Thyroid gland (tissue), 4 donors: ENCODE measurements around the gene GBP1.

Experiments used
- POLR2A ChIP-seq, 2 donors: fragments of 450-650 bp; IDR thresholded peaks; one replicate each; pipeline ENCODE4 v1.6.1; 2017; ENCODE audit warnings: antibody characterized with exemption in 2 of 2, mild to moderate bottlenecking in 2 of 2, moderate library complexity in 1 of 2
- TF ChIP-seq, protein P1 (sequence below), 6 experiments: fragments of 200-600 bp in 3 of 6; fragments of 450-650 bp in 3 of 6; sonication (generic) in 3 of 6; IDR thresholded peaks; one replicate each; pipeline ENCODE4 v1.5.1; 2016 to 2019; ENCODE audit warnings: antibody characterized with exemption in 6 of 6, mild to moderate bottlenecking in 2 of 6, inconsistent platforms in 1 of 6, moderate library complexity in 1 of 6

DNA sequence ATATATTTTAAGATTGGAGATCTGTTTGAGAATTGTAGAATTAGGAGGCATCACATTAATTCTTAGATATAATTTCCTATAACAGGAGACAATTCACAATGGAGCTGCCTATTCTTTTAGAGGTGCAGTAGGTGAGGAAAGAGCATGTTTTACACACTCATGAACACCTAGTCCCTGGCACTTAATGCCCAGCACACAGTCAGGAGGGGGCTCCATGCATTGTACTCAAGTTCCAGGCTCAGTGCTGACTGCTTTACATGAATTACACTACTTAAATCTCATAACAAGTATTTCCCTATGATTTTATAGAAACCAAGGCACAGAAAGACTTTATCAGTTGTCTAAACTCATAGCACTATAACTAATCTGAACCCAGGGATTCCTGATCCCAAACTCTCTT, 42.0 kb downstream of the GBP1 start:
- TF ChIP-seq, protein P1, sequence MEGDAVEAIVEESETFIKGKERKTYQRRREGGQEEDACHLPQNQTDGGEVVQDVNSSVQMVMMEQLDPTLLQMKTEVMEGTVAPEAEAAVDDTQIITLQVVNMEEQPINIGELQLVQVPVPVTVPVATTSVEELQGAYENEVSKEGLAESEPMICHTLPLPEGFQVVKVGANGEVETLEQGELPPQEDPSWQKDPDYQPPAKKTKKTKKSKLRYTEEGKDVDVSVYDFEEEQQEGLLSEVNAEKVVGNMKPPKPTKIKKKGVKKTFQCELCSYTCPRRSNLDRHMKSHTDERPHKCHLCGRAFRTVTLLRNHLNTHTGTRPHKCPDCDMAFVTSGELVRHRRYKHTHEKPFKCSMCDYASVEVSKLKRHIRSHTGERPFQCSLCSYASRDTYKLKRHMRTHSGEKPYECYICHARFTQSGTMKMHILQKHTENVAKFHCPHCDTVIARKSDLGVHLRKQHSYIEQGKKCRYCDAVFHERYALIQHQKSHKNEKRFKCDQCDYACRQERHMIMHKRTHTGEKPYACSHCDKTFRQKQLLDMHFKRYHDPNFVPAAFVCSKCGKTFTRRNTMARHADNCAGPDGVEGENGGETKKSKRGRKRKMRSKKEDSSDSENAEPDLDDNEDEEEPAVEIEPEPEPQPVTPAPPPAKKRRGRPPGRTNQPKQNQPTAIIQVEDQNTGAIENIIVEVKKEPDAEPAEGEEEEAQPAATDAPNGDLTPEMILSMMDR (IDR thresholded peaks at IDR 0.05), result no peak
- TF ChIP-seq POLR2A (IDR thresholded peaks at IDR 0.05), result no peak
